ENCODE measurements around the gene FREM1.

GRCh38 chr9:14812806-14813205 is 97.4 kb downstream of the FREM1 start:
- TF ChIP-seq CEBPB (IDR thresholded peaks at IDR 0.05) (no peak), CREB1 (IDR thresholded peaks at IDR 0.05; ENCODE audit: low read depth) (no peak), YY1 (IDR thresholded peaks at IDR 0.05; ENCODE audit: low read depth) (no peak), USF1 (IDR thresholded peaks at IDR 0.05) (no peak), REST (IDR thresholded peaks at IDR 0.05; ENCODE audit: low read depth) (no peak), EP300 (IDR thresholded peaks at IDR 0.05; ENCODE audit: borderline replicate concordance) (no peak), EGR1 (IDR thresholded peaks at IDR 0.05) (no peak), RAD21 (IDR thresholded peaks at IDR 0.05; ENCODE audit: low read depth) (no peak), MAX (IDR thresholded peaks at IDR 0.05) (no peak), ZBTB7A (IDR thresholded peaks at IDR 0.05; ENCODE audit: low read depth) (no peak), TCF12 (IDR thresholded peaks at IDR 0.05; ENCODE audit: low read depth) (no peak), NFIC (IDR thresholded peaks at IDR 0.05) (no peak)

All from Ishikawa (cell line).